ENCODE data around the gene BOC.

DNA sequence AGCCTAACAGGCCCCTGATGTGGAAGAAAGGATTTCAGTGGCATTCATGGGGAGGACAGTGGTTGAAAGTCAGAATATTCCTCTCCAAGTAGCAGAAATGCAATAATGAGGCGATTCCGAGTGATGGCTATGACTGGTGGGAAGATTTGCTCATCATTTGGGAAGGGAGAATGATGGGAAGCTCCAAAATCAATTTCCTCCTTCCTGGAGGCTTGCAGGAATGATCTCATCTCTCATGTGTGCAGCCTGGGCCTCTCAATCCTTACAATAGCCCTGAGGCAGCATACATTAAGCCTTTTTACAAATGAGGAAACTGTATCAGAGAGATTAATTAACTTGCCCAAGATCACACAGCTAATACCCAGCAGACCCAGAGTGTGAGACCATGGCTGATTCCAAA is 58.7 kb downstream of the BOC start:
- TF ChIP-seq EP300 (conservative IDR thresholded peaks at IDR 0.05; ENCODE audit: poor library complexity, severe bottlenecking) (no peak), EZH2 (IDR thresholded peaks at IDR 0.05; ENCODE audit: borderline replicate concordance, insufficient read depth, low read length, poor library complexity, severe bottlenecking) (no peak), CTCF (IDR thresholded peaks at IDR 0.05; ENCODE audit: poor library complexity, severe bottlenecking) (no peak), RAD21 (conservative IDR thresholded peaks at IDR 0.05) (no peak), TAF1 (IDR thresholded peaks at IDR 0.05; ENCODE audit: low read depth) (no peak), MXI1 (conservative IDR thresholded peaks at IDR 0.05; ENCODE audit: poor library complexity, severe bottlenecking) (no peak)
- TF ChIP-seq, protein P1, sequence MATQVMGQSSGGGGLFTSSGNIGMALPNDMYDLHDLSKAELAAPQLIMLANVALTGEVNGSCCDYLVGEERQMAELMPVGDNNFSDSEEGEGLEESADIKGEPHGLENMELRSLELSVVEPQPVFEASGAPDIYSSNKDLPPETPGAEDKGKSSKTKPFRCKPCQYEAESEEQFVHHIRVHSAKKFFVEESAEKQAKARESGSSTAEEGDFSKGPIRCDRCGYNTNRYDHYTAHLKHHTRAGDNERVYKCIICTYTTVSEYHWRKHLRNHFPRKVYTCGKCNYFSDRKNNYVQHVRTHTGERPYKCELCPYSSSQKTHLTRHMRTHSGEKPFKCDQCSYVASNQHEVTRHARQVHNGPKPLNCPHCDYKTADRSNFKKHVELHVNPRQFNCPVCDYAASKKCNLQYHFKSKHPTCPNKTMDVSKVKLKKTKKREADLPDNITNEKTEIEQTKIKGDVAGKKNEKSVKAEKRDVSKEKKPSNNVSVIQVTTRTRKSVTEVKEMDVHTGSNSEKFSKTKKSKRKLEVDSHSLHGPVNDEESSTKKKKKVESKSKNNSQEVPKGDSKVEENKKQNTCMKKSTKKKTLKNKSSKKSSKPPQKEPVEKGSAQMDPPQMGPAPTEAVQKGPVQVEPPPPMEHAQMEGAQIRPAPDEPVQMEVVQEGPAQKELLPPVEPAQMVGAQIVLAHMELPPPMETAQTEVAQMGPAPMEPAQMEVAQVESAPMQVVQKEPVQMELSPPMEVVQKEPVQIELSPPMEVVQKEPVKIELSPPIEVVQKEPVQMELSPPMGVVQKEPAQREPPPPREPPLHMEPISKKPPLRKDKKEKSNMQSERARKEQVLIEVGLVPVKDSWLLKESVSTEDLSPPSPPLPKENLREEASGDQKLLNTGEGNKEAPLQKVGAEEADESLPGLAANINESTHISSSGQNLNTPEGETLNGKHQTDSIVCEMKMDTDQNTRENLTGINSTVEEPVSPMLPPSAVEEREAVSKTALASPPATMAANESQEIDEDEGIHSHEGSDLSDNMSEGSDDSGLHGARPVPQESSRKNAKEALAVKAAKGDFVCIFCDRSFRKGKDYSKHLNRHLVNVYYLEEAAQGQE (IDR thresholded peaks at IDR 0.05; ENCODE audit: borderline replicate concordance), result no peak

All from neural cell (in vitro differentiated cells).